ENCODE results near the gene MED23. TPM values are rescaled to one million over a fixed set of nuclear protein-coding genes. Genes with fewer than 3 reads are reported as not detected.

Gene MED23
- total RNA-seq, result 10 to 100 TPM; 19.3 to 41.1 (median 21.9) TPM

GRCh38 chr6:131627724-131628682 lies at the start of gene MED23:
MED23 (minus strand) TSS chr6:131628242; CDS start chr6:131628049, 193 bp downstream.
- DNase-seq (ENCODE audit: low spot score) (peak; percentile 77), ATAC-seq (ENCODE audit: low FRiP score) (peak; percentile 98)
- TF ChIP-seq CTCF (IDR thresholded peaks at IDR 0.05), result peak in 2 of 3 donors; percentile 4 to 75

GRCh38 chr6:131673184-131673583 lies 45.1 kb upstream of the MED23 start:
- DNase-seq (ENCODE audit: low spot score) (no peak), ATAC-seq (ENCODE audit: low FRiP score) (no peak)
- TF ChIP-seq CTCF (IDR thresholded peaks at IDR 0.05), result no peak

- DNase-seq (ENCODE audit: low spot score) (no peak), ATAC-seq (ENCODE audit: low FRiP score) (no peak)
- no peak for TF ChIP-seq CTCF (IDR thresholded peaks at IDR 0.05)
Observed at GRCh38 chr6:131669891-131670290, 41.8 kb upstream of the MED23 start.

- no peak for DNase-seq (ENCODE audit: low spot score)
- no peak for TF ChIP-seq CTCF (IDR thresholded peaks at IDR 0.05)
- no peak for ATAC-seq (ENCODE audit: low FRiP score)
Observed at GRCh38 chr6:131663578-131664165, 35.6 kb upstream of the MED23 start.

- ATAC-seq (ENCODE audit: low FRiP score) (no peak), DNase-seq (ENCODE audit: low spot score) (no peak)
Observed at GRCh38 chr6:131660195-131660594, 32.2 kb upstream of the MED23 start.

GRCh38 chr6:131658287-131658686 lies 30.2 kb upstream of the MED23 start:
- ATAC-seq (ENCODE audit: low FRiP score) (no peak), DNase-seq (ENCODE audit: low spot score) (no peak)
- TF ChIP-seq CTCF (IDR thresholded peaks at IDR 0.05), result no peak

More at GRCh38 chr6:131660195-131660594, 32.2 kb upstream of the MED23 start:
- no peak for TF ChIP-seq CTCF (IDR thresholded peaks at IDR 0.05)
